Brain pericyte (primary cell): Measurements from ENCODE around the gene ZNF467.

Experiments
- DNase-seq: peaks from one replicate; pipeline ENCODE4 v3.0.0-alpha.2; 2012; ENCODE audit warnings: low read depth, low spot score

Gene ZNF467

DNA sequence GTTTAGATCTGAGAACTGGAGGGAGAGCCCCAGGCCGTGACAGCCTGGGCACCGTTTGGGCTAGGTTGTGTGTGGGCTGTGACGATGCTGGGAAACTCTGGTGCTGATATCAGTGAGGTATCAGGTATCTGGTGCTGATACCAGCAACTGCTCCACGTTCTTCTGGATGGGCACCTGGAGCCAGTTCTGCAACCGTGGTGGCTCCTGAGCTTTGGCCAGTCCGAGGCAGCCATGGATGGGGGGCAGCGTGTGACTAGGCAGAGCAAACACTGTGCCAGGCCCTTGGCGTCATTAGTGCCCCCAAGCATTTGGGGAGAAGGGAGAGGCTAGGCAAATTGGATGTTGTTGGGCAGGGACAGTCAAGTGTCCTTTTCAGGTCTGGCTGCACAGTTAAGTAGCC lies 57.9 kb downstream of the ZNF467 start:
- no peak for DNase-seq

DNA sequence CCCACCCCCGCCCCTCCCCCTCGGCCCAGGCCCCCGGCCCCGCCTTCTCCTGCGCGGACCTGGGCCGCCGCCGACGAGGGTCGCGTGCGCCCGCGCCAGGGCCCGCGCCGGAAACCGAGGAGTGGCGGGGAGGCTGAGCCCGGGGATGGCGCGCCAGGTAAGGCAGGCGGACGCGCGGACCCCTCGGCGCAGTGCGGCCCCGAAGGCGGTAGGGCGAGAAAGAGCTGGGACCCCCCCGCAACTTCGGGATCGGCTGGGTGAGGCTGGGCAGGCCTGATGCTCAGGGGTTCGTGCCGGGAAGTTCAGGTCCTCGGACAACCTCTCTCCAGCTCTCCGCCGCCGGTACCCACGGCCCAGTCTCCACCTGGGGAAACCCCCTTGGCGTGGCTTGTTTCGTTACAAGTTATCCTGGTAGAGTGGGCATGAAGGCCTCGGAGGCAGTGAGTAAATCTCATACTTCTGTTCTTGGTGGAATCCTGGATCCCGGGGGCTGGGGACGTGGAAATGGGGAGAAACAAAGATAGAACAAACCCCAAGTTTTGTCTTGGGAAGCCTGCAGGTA lies 58.4 kb downstream of the ZNF467 start:
- DNase-seq, result no peak
